Omental fat pad (tissue), 4 donors: ENCODE results near the gene PCDHGA7. TPM values are rescaled to one million over a fixed set of nuclear protein-coding genes. Genes with fewer than 3 reads are reported as not detected.
A peak's percentile ranks its signal among the peaks of the same experiment; 100 is the strongest.
"Not testable (repeated sequence)": the region's sequence is repeated elsewhere in the genome, so short reads cannot be mapped to it uniquely, and the experiment has no call there.

Experiments used
- ATAC-seq: fragments of 150-250 bp; one replicate; pipeline ENCODE4 v1.9.1; 2016; ENCODE audit warnings: mild to moderate bottlenecking, moderate library complexity; ENCODE audit not compliant: low FRiP score
- DNase-seq: peaks from one replicate; pipeline ENCODE4 v3.0.0-alpha.2; 2019; ENCODE audit warnings: low spot score
- total RNA-seq, 4 donors: library from RNA; depleted of rRNA; stranded (reverse); fragments of >200 nt; gene quantifications; one replicate each; pipeline ENCODE4 v1.1.0, GENCODE V29; 2016
- TF ChIP-seq, protein P1 (sequence below), 3 donors: fragments of 450-650 bp; IDR thresholded peaks; one replicate each; pipeline ENCODE4 v1.5.1; 2016 to 2017; ENCODE audit warnings: antibody characterized with exemption in 3 of 3, mild to moderate bottlenecking in 3 of 3, moderate library complexity in 2 of 3

Gene PCDHGA7
- total RNA-seq, 4 donors from 2014 or later: 1.1 to 9.0 (median 3.6) TPM

DNA sequence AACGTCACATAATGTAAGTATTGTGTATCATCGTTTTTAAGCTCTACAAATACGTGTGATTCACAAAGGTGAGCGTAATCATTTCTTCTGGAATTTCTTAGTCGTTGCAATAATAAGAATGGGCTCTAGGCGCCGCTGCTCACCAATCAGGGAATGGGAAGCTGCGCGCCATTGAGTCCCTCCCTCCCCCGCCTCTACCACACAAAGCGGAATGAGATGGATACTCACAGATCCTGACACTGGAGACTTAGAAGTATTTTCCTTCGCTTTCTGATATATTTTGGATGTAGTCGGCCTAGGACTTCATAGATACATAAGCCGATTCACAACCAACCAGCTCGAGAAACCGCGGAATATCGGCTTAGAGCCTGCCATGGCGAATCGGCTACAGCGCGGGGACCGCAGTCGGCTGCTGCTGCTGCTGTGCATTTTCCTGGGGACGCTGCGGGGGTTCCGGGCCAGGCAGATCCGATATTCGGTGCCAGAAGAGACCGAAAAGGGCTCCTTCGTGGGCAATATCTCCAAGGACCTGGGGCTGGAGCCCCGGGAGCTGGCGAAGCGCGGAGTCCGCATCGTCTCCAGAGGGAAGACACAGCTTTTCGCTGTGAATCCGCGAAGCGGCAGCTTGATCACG, 38.4 kb downstream of the PCDHGA7 start, which contains the start of gene PCDHGA11:
Gene PCDHGA11 (plus strand): TSS at position 197 of the 634 bp plus-strand sequence. CDS start 177 bp downstream, at position 374.
- ATAC-seq (no peak), DNase-seq (no peak)

DNA sequence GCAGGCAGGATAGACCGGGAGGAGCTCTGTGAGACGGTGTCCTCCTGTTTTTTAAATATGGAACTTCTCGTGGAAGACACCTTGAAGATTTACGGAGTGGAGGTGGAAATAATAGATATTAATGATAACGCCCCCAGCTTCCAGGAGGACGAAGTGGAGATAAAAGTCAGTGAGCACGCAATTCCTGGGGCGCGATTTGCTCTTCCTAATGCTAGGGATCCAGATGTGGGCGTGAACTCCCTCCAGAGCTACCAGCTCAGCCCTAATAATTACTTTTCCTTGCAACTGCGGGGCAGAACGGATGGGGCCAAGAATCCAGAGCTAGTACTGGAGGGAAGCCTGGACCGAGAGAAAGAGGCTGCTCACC, 38.9 kb downstream of the PCDHGA7 start:
- ATAC-seq: no peak
- TF ChIP-seq, protein P1, sequence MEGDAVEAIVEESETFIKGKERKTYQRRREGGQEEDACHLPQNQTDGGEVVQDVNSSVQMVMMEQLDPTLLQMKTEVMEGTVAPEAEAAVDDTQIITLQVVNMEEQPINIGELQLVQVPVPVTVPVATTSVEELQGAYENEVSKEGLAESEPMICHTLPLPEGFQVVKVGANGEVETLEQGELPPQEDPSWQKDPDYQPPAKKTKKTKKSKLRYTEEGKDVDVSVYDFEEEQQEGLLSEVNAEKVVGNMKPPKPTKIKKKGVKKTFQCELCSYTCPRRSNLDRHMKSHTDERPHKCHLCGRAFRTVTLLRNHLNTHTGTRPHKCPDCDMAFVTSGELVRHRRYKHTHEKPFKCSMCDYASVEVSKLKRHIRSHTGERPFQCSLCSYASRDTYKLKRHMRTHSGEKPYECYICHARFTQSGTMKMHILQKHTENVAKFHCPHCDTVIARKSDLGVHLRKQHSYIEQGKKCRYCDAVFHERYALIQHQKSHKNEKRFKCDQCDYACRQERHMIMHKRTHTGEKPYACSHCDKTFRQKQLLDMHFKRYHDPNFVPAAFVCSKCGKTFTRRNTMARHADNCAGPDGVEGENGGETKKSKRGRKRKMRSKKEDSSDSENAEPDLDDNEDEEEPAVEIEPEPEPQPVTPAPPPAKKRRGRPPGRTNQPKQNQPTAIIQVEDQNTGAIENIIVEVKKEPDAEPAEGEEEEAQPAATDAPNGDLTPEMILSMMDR (IDR thresholded peaks at IDR 0.05): no peak

More for the DNA sequence above, 38.4 kb downstream of the PCDHGA7 start, which contains the start of gene PCDHGA11:
- TF ChIP-seq, protein P1 (IDR thresholded peaks at IDR 0.05): no peak

DNA sequence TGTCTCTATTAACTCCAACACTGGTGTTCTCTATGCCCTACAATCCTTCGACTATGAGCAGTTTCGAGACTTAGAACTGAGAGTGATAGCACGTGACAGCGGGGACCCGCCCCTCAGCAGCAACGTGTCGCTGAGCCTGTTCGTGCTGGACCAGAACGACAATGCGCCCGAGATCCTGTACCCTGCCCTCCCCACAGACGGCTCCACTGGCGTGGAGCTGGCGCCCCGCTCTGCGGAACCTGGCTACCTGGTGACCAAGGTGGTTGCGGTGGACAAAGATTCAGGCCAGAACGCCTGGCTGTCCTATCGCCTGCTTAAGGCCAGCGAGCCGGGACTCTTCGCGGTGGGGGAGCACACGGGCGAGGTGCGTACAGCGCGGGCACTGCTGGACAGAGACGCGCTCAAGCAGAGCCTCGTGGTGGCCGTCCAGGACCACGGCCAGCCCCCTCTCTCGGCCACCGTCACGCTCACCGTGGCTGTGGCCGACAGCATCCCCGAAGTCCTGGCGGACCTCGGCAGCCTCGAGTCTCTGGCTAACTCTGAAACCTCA, 40.3 kb downstream of the PCDHGA7 start:
- DNase-seq: no peak
- TF ChIP-seq, protein P1 (IDR thresholded peaks at IDR 0.05): no peak
- no peak for ATAC-seq

More for the DNA sequence above, 38.9 kb downstream of the PCDHGA7 start:
- no peak for DNase-seq

DNA sequence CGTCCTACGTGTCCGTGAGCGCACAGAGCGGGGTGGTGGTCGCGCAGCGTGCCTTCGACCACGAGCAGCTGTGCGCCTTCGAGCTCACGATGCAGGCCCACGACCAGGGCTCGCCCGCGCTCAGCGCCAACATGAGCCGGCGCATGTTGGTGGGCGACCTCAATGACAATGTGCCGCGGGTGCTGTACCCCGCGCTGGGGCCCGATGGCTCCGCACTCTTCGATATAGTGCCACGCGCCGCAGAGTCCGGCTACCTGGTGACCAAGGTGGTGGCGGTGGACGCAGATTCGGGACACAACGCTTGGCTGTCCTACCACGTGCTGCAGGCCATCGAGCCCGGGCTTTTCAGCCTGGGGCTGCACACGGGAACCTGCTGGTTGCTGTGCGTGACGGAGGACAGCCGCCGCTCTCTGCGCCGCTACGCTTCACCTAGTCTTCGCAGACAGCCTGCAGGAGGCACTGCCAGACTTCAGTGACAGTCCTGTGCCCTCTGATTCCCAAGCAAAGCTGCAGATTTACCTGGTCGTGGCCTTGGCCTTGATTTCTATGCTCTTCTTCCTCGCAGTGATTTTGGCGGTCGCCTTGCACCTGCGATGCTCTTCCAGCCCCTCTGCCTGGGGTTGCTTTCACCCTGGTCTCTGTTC, 45.4 kb downstream of the PCDHGA7 start:
- TF ChIP-seq, protein P1 (IDR thresholded peaks at IDR 0.05): no peak
- no peak for DNase-seq
- ATAC-seq: no peak

DNA sequence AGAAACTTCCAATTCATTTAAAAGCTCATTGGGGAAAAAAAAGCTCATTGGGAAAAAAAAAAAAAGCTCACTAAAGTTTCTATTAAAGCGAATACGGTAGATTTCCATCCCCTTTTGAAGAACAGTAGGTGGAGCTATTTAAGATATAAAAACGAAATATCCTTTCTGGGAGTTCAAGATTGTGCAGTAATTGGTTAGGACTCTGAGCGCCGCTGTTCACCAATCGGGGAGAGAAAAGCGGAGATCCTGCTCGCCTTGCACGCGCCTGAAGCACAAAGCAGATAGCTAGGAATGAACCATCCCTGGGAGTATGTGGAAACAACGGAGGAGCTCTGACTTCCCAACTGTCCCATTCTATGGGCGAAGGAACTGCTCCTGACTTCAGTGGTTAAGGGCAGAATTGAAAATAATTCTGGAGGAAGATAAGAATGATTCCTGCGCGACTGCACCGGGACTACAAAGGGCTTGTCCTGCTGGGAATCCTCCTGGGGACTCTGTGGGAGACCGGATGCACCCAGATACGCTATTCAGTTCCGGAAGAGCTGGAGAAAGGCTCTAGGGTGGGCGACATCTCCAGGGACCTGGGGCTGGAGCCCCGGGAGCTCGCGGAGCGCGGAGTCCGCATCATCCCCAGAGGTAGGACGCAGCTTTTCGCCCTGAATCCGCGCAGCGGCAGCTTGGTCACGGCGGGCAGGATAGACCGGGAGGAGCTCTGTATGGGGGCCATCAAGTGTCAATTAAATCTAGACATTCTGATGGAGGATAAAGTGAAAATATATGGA, 48.0 kb downstream of the PCDHGA7 start, which contains the start of gene PCDHGA12:
Gene PCDHGA12 (plus strand): TSS at position 176 of the 782 bp plus-strand sequence. CDS start 253 bp downstream, at position 429.
- no peak for DNase-seq
- ATAC-seq: peak; percentile 83
- TF ChIP-seq, protein P1 (IDR thresholded peaks at IDR 0.05): no peak

DNA sequence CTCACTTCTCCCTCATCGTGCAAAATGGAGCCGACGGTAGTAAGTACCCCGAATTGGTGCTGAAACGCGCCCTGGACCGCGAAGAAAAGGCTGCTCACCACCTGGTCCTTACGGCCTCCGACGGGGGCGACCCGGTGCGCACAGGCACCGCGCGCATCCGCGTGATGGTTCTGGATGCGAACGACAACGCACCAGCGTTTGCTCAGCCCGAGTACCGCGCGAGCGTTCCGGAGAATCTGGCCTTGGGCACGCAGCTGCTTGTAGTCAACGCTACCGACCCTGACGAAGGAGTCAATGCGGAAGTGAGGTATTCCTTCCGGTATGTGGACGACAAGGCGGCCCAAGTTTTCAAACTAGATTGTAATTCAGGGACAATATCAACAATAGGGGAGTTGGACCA, 48.7 kb downstream of the PCDHGA7 start:
- TF ChIP-seq, protein P1 (IDR thresholded peaks at IDR 0.05): no peak
- DNase-seq (no peak), ATAC-seq (peak; percentile 51)

DNA sequence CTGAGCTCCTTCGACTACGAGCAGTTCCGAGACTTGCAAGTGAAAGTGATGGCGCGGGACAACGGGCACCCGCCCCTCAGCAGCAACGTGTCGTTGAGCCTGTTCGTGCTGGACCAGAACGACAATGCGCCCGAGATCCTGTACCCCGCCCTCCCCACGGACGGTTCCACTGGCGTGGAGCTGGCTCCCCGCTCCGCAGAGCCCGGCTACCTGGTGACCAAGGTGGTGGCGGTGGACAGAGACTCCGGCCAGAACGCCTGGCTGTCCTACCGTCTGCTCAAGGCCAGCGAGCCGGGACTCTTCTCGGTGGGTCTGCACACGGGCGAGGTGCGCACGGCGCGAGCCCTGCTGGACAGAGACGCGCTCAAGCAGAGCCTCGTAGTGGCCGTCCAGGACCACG, 49.8 kb downstream of the PCDHGA7 start:
- DNase-seq, ATAC-seq: not testable (repeated sequence)

DNA sequence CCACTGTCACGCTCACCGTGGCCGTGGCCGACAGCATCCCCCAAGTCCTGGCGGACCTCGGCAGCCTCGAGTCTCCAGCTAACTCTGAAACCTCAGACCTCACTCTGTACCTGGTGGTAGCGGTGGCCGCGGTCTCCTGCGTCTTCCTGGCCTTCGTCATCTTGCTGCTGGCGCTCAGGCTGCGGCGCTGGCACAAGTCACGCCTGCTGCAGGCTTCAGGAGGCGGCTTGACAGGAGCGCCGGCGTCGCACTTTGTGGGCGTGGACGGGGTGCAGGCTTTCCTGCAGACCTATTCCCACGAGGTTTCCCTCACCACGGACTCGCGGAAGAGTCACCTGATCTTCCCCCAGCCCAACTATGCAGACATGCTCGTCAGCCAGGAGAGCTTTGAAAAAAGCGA, 50.2 kb downstream of the PCDHGA7 start:
- DNase-seq, ATAC-seq: not testable (repeated sequence)
